SU-DHL-6 (cell line): ENCODE measurements around the gene SUSD3.

Source experiments
- H2AFZ ChIP-seq: fragments of 200-600 bp; sonication (generic); 2 replicates; pipeline ENCODE4 v1.6.1; 2014; ENCODE audit warnings: low read depth, mild to moderate bottlenecking, moderate library complexity, mixed read lengths, antibody characterized with exemption, low read length; ENCODE audit not compliant: severe bottlenecking
- H3F3A ChIP-seq: fragments of 200-600 bp; shearing (Covaris generic); 2 replicates; pipeline ENCODE4 v1.6.0; 2016; ENCODE audit warnings: antibody characterized with exemption, mild to moderate bottlenecking; ENCODE audit not compliant: insufficient read depth
- H3K27ac ChIP-seq: fragments of 200-600 bp; sonication (generic); 2 replicates; pipeline ENCODE4 v1.5.1; 2016; ENCODE audit warnings: low read depth, mild to moderate bottlenecking, low read length, moderate library complexity, mixed read lengths
- H3K27me3 ChIP-seq: fragments of 200-600 bp; sonication (generic), shearing (Covaris generic); 2 replicates; pipeline ENCODE4 v1.6.0; 2014; ENCODE audit warnings: mild to moderate bottlenecking, low read length
- H3K36me3 ChIP-seq: fragments of 200-600 bp; sonication (generic); 2 replicates; pipeline ENCODE4 v1.6.1; 2014; ENCODE audit warnings: mild to moderate bottlenecking, low read length, mixed read lengths
- H3K4me2 ChIP-seq: fragments of 300-600, 200-600 bp; shearing (Covaris generic), sonication (generic); 2 replicates; pipeline ENCODE4 v1.6.0; 2014; ENCODE audit warnings: low read length, low read depth, mild to moderate bottlenecking; ENCODE audit not compliant: poor library complexity, severe bottlenecking
- H3K4me3 ChIP-seq: fragments of 200-600 bp; sonication (generic); 2 replicates; pipeline ENCODE4 v1.5.1; 2014; ENCODE audit warnings: antibody characterized with exemption, low read length, mild to moderate bottlenecking, mixed read lengths; ENCODE audit not compliant: insufficient read depth, poor library complexity, severe bottlenecking
- H3K79me2 ChIP-seq: fragments of 200-600 bp; sonication (generic); 2 replicates; pipeline ENCODE4 v1.6.1; 2014; ENCODE audit warnings: mild to moderate bottlenecking, low read length, moderate library complexity; ENCODE audit not compliant: insufficient read depth
- H3K9ac ChIP-seq: fragments of 200-600 bp; sonication (generic); 2 replicates; pipeline ENCODE4 v1.7.0; 2014; ENCODE audit warnings: mild to moderate bottlenecking, low read length
- H3K9me2 ChIP-seq: fragments of 200-600 bp; sonication (generic); replicated peaks from 2 replicates; pipeline ENCODE4 v1.6.1; 2014; ENCODE audit warnings: low read length; ENCODE audit not compliant: insufficient read depth
- H3K9me3 ChIP-seq: fragments of 200-600 bp; sonication (generic); 2 replicates; pipeline ENCODE4 v1.6.1; 2014; ENCODE audit warnings: low read length, mixed read lengths; ENCODE audit not compliant: insufficient read depth
- H4K20me1 ChIP-seq: fragments of 200-600 bp; sonication (generic); 2 replicates; pipeline ENCODE4 v1.6.1; 2014; ENCODE audit warnings: low read depth, mild to moderate bottlenecking, antibody characterized with exemption, low read length, moderate library complexity, mixed read lengths
- EZH2phosphoT487 ChIP-seq: fragments of 200-600 bp; sonication (generic), shearing (Covaris generic); conservative IDR thresholded peaks from 2 replicates; pipeline ENCODE4 v1.6.1; 2018; ENCODE audit warnings: mild to moderate bottlenecking, antibody characterized with exemption, low read length, moderate library complexity, mixed read lengths
- TF ChIP-seq, protein P1 (sequence below): fragments of 200-600 bp; sonication (generic); IDR thresholded peaks from one replicate; pipeline ENCODE4 v1.5.1; 2017; ENCODE audit warnings: antibody characterized with exemption, mild to moderate bottlenecking, low read length, moderate library complexity; ENCODE audit not compliant: insufficient read depth, poor library complexity, severe bottlenecking

The SUSD3 gene

DNA sequence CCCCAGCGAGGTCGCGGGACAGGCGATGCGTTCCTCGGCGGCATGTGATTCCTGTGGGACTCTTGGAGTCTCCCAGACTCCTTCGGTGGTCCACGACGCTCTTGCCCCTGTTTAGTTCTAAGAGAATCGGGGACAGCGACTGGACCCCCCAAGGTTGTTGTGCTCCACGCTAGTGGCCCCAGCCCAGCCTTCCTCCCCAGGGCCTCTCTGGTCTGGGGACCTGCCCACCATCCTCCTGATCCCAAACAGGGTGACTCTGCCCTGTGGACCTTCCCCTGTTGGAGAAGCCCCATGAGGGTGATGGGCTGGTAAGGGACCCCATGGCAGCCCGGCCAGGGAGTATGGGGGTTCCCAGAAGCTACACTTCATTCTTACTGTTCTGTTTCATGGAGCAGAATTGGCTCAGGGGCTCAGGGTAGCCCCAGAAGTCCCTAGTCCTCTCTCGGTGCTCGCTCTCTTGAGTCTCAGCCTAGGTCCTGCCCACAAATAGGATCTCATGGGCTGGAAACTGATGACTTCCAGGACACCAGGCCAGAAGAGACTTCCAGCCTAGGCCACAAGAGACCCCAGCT lies 38.4 kb downstream of the SUSD3 start:
- Histone ChIP-seq H3K9ac (peak overlapping the region; percentile 77), H3K9me2 (no peaks in the 10 kb centered on the region), H3K79me2 (no peaks in the 10 kb centered on the region), H2AFZ (peak overlapping the region; percentile 97), H3K4me2 (peak overlapping the region; percentile 60), H3F3A (peaks cover 18% of the 10 kb centered on the region), H3K27me3 (no peaks in the 10 kb centered on the region), H3K9me3 (no peaks in the 10 kb centered on the region), H3K4me3 (peak overlapping the region; percentile 90), H4K20me1 (no peaks in the 10 kb centered on the region), H3K27ac (no peak overlapping the region), H3K36me3 (no peaks in the 10 kb centered on the region)
- TF ChIP-seq, protein P1, sequence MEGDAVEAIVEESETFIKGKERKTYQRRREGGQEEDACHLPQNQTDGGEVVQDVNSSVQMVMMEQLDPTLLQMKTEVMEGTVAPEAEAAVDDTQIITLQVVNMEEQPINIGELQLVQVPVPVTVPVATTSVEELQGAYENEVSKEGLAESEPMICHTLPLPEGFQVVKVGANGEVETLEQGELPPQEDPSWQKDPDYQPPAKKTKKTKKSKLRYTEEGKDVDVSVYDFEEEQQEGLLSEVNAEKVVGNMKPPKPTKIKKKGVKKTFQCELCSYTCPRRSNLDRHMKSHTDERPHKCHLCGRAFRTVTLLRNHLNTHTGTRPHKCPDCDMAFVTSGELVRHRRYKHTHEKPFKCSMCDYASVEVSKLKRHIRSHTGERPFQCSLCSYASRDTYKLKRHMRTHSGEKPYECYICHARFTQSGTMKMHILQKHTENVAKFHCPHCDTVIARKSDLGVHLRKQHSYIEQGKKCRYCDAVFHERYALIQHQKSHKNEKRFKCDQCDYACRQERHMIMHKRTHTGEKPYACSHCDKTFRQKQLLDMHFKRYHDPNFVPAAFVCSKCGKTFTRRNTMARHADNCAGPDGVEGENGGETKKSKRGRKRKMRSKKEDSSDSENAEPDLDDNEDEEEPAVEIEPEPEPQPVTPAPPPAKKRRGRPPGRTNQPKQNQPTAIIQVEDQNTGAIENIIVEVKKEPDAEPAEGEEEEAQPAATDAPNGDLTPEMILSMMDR, result no peak
- no peak for TF ChIP-seq EZH2phosphoT487

DNA sequence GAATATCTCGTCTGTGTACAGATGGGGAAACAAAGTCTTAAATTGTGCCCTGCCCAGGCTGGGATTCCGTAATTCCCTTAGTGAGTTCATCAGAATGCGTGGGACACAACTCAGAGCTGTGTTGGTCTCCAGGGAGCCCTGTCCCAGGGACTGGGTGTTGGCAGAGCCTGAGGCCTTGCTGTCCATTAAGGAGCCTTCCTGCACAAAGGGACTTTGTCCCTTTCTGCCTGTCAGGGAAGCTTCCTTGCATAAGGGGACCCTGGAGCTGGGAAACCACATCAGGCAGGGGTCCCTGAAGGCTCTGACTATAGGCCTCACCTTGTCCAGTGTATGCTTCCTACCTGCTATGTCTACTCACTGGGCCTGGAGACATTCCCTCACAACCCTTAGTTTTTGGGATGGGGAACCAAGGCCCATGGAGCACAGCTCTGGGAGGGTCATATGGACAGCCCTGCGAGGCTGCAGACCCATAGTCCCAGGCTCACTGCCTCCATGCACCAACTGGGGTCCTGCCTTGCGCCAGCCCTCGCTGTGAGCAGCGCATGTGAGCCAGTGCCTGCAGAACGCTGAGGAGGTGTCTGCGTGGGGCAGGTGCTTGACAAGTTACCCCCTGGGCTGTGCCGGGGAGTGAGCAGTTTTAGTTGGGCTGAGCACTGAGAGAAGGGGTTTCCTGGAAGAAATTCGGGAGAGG lies 39.2 kb downstream of the SUSD3 start:
- no peak overlapping the region for H3K9ac ChIP-seq
- no peaks in the 10 kb centered on the region for H3K36me3 ChIP-seq
- no peaks in the 10 kb centered on the region for H4K20me1 ChIP-seq
- H3K27ac ChIP-seq, result no peak overlapping the region
- H2AFZ ChIP-seq, result no peak overlapping the region
- no peak overlapping the region for H3K4me2 ChIP-seq
- H3K4me3 ChIP-seq, result no peak overlapping the region
- H3K79me2 ChIP-seq, result no peaks in the 10 kb centered on the region
- H3K9me3 ChIP-seq, result no peaks in the 10 kb centered on the region
- H3F3A ChIP-seq, result peaks cover 18% of the 10 kb centered on the region
- H3K9me2 ChIP-seq, result no peaks in the 10 kb centered on the region
- H3K27me3 ChIP-seq, result no peaks in the 10 kb centered on the region
- TF ChIP-seq EZH2phosphoT487, result no peak
- TF ChIP-seq, protein P1, result no peak

DNA sequence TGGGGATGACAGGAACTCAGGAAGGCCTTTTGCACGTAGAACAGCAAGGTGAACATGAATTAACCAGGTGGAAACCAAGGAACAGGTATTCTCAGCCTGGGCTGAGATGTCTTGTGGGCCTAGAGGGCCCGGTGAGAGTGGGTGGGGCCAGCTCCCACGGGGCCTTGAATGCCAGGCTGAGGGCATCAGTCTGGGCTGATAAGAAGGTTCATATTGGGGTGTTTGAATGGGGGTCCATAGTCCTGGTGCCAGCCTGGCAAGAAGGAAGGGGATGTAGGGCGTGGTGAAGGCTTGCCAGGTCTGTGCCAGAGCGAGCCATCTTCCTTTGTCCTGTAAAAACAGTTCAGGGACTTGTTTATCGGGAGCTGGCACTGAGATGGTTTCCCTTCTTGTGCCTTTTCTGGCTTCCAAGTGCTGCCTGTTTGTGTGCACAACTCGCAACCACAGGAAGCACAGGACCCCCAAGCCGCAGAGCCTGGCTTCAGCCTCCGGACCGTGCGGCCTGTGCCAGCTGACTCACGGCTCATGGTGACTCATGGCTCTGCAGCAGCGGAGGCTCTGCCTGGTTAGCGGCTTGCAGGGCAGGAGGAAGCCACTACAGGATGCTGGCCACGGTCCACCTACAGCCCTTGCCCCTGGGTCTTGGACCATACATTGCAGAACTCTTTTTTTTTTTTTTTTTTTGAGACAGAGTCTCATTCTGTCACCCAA lies 39.9 kb downstream of the SUSD3 start:
- H3K9ac ChIP-seq, result no peak overlapping the region
- peaks cover 17% of the 10 kb centered on the region for H3F3A ChIP-seq
- H3K4me2 ChIP-seq, result no peak overlapping the region
- no peaks in the 10 kb centered on the region for H3K9me3 ChIP-seq
- no peaks in the 10 kb centered on the region for H4K20me1 ChIP-seq
- H3K9me2 ChIP-seq, result no peaks in the 10 kb centered on the region
- no peak overlapping the region for H2AFZ ChIP-seq
- no peaks in the 10 kb centered on the region for H3K79me2 ChIP-seq
- no peak for TF ChIP-seq EZH2phosphoT487
- TF ChIP-seq, protein P1, result no peak
- H3K36me3 ChIP-seq, result no peaks in the 10 kb centered on the region
- no peaks in the 10 kb centered on the region for H3K27me3 ChIP-seq
- H3K4me3 ChIP-seq, result no peak overlapping the region
- H3K27ac ChIP-seq, result no peak overlapping the region
